COR-L47 (cell line): ENCODE results near the gene VPS11.
"Not testable (repeated sequence)": the region's sequence is repeated elsewhere in the genome, so short reads cannot be mapped to it uniquely, and the experiment has no call there.

Experiments
- DNase-seq: peaks from one replicate; lab custom pipeline; 2025; lab: John Stamatoyannopoulos, UW

Gene VPS11

DNA sequence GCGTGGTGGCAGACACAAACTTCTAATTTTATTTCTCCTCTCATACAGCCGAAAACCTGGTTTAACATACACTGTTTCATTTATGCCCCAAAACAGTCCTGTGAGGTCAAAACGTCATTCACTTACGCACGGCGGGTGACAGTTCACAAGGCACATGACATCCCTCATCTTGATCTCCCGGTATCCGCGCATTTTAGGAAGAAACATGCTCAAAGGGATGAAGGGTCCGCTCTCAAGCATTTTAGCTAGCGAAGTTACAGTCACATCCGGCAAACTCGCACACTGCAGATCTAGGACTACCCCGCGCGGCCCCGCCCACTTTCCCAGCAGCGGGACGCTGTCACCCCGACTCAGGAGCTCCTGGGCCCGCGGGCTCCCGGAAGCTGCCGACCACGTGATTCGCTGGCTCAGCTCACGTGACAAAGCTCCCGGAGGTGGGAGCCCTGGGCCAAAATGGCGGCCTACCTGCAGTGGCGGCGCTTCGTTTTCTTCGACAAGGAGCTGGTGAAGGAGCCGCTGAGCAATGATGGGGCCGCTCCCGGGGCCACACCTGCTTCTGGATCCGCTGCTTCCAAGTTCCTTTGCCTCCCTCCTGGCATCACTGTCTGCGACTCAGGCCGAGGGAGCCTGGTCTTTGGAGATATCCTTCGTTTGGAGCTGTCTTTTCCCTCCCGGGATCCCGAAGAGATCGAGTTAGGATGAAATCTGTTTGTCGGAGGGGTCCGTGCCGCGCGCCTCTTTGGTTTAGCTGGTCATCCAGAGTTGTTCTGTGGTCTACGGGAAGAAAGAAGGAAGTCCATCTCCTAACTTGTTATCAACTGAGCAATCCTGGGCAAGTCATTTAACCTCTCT is at the start of gene VPS11:
VPS11 (plus strand) TSS at position 448 of the 852 bp plus-strand sequence; CDS start at position 454, 6 bp downstream.
- DNase-seq = peak; percentile 92

DNA sequence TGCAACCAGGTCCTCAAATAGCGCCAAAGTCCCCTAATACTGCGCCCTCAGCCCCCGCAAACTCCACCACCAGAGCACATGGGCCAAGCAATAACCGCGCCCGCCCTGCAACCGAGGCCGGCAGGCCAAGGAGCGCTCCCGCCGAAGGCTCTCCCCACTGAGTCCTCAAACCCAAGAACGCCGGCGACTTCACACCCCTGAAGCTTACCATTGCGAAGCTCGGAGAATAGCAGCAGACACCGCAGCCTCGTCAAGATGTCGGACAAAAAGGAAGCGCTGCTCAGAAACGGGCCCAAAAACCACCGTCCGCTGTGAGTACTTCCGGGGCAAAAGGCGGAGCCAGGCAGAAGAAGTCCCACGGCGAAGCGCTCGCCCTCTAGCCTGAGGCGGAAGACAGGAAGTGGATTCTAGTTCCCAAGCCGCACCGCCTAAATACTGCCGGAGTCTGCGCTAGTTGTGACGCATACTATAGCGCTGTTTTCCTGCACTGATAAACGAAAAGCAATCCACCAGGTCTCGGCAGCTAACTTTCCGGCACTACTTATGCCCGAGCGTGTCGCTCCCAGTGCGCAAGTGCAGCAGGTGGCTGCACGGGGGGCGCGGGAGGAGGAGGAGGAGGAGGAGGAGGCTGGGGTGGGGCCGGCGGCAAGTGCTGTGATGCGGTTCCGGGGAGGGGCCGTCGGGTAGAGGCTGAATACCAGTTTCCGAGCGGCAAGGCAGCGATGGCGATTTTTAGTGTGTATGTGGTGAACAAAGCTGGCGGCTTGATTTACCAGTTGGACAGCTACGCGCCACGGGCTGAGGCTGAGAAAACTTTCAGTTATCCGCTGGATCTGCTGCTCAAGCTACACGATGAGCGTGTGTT is 49.3 kb upstream of the VPS11 start, which contains the start of the genes RPS25 and TRAPPC4:
RPS25 (minus strand) TSS at position 270 of the 865 bp plus-strand sequence; CDS start at position 211, 59 bp downstream.
TRAPPC4 (plus strand) TSS at position 693 of the 865 bp plus-strand sequence; CDS start at position 723, 30 bp downstream.
- DNase-seq = peak; percentile 94

DNA sequence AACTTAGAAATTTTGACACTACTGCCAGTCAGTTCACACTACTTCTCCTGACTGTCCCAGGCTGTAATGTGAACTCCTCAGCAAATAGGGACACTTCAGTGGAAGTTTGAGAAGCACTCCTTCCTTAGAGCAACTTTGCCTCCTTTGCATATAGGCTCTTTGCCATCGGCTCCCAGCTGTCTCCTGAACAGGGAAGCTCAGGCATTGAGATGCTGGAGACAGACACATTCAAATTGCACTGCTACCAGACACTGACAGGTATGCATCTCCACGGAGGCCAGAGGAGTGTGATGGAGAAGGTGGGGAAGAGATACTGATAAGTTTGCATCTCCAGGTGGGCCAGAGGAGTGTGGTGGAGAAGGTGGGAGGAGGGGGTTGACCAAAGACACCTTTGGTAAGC is 47.6 kb upstream of the VPS11 start:
- DNase-seq = no peak

DNA sequence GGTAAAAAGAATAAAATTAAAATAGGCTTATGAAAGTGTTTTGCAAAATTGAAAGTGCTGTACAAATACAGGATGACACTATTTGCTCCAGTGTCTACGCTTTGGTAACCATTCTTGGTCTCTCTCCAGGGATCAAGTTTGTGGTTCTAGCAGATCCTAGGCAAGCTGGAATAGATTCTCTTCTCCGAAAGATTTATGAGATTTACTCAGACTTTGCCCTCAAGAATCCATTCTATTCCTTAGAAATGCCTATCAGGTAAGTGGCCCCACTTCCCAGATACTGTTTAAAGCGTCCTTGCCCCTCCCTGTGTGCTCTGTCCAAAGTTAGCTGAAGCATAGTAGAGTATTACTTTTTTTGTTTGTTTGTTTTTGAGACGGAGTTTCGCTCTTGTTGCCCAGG is 46.0 kb upstream of the VPS11 start:
- no peak for DNase-seq

DNA sequence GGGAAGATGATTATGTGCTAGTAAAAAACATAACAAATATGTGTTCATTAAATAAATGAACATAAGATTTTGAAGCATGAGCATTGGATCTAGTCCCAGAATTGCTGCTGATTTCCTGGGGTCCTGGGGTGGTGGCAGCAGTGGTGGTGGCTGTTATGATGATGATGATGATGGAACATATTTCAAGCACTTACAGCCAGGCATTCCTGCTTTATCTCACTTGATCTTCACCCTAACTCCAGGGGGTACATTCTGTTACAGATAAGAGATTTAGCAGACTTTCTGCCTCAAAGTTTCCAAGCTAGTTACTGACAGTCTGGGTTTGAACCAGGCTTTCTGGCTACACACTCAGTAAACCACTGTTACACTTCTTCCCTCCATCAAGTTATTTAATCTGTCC is 43.9 kb upstream of the VPS11 start:
- DNase-seq = no peak

DNA sequence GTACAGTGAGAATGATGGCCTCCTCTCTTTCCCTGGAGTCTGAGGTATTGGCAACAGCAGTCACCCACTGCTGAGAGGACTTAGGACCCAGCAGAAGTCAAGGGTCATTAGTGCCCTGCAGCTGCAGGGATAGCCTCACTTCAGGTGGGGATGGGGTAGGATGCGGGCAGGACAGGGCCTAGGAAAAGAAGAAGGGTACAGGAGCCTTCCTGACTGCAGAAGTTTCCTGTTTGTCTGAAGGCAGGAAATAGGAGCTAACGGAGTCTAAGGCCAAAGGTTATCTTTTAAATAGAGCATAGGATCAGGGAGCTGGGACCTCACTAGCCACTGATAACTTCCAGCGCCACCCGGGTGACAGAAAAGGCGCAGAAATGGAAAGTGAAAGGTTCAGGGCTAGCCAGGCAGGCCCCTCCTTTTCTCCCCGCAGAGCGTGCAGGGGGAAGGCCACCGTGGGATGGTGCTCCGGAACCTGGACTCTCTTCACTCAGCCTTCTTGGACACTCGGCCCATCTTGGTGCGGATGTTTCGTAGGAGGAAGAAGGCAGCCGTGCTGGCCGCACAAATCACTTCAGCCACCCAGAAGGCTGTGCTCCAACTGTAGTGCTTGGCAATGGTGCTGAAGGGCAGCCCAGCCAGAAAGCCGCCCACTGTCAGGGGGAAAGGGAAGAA is 43.1 kb upstream of the VPS11 start:
- no peak for DNase-seq

DNA sequence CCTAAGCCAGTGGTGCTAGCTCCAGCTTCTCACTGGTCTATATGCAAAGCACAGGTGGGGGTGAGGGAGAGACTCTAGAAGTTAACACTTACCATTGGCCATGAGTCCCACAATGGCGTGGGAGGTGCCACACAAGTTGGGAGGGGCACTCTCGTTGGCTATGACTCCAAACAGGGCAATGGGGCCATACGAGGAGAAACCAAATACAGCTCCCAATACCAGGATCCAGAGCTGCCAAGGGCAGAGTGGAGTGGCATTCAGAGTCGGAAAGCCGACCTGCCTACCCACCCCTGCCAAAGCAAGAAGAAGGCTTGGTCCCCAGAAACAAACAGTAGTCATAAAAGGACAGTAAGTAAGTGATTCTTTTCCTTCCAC is 42.5 kb upstream of the VPS11 start:
- no peak for DNase-seq

DNA sequence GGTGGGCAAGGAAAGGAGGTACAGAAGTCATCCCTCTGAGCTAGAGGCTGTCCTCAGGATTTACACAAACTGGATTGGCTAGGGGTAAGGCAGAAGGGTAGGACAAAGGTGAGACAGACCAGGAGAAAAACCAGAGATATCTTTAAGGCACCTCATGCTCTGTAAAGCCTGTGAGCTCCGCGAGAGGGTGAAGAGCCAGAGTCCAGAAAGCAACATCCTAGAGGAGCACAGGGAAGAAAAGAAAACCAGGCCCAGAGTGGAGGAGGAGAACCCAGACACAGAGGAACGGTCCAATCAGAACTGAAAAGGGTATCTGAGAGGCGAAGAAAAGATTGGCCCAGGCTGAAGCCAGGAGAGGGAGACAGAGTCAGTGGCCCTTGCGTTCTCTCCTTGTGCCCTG is 42.1 kb upstream of the VPS11 start:
- no peak for DNase-seq

DNA sequence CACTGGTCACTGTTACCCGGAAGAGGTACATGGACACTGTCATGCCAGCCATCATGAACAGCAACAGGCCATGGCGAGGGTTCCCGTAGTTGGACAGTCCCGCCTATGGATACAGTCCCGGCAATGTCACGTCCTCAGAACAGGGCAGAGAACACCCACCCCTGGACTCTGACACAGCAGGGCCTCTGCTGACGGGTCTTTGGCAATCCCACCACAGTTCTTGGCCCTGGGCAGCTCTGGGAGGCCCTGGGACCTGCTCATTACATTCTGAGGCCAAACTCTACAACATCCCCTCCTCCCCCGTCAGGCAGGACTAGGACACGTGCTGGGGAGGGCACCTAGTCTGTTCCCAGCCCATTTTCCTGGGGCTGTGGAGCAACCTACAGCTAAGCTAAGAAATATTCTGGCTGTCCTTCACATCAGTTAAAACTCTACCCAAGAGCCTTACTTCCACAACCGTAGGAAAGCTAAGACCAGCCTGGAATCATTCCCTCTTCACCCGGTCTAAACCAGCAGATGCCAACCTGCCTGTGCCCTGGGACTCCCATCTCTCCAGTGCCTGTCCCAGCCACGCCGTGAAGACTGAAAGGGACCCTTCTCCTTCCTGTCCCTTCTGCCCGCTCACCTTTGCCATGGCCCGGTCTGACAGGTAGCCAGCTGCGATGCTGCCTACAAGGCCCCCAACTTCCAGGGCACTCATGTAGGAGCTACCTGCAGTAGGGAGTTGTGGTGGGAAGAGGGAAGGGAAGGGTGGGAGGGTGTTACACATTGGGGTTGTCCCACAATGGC is 41.4 kb upstream of the VPS11 start:
- DNase-seq = no peak

DNA sequence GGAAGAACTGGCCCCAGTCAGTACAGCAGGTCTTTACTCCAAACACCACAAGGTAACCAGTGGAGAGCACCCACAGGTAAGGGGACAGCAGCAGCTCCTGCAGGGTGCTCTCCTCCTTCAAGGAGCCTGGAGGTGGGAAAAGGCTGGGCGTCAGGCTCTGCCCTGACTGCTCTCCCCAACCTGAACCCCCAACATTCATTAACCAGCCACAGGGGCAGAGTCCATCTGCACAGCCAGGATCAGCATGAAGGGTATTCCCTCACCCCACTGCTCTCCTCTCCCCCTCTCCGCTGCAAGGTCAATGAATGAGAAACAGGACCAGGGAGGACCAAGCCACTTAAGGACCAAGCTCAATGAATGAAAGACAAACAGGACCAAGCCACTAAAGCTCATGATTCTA is 40.6 kb upstream of the VPS11 start:
- DNase-seq = no peak

DNA sequence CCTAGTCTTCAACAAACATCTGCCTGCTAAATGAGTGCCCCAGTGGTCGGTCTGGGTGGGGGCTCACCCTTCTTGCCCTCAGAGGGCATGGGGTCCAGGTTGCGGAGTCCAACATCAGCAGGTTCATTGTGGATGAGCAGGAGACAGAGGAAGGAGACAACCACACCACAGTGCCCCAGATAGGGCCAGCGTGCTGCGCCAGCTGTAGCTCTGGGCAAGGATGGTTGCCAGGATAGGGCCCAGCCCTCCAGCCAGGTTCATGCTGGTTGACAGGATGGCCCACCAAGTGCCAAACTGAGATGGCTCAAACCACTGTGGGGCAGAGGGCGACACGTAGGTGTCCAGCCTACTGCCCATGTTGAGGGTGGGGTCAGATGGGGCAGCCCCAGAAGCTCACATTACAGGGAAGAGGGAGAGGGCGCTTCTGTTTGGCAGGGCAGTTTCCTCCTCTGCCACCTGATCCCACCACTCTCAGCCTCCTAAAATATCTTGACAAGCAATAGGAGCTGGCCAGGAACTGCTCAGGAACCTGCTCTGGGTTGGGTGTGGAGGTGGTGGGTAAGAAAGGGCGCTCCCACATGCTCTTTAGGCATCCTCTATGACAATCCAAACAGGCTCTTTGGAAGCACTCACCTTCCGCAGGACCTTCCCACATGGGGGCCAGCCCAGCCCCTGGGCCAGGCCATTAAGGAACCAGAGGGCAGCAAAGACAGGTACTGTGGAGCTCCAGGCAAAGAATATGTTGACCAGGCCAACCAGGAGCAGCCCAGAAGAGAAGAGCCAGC is 39.9 kb upstream of the VPS11 start:
- DNase-seq = no peak

DNA sequence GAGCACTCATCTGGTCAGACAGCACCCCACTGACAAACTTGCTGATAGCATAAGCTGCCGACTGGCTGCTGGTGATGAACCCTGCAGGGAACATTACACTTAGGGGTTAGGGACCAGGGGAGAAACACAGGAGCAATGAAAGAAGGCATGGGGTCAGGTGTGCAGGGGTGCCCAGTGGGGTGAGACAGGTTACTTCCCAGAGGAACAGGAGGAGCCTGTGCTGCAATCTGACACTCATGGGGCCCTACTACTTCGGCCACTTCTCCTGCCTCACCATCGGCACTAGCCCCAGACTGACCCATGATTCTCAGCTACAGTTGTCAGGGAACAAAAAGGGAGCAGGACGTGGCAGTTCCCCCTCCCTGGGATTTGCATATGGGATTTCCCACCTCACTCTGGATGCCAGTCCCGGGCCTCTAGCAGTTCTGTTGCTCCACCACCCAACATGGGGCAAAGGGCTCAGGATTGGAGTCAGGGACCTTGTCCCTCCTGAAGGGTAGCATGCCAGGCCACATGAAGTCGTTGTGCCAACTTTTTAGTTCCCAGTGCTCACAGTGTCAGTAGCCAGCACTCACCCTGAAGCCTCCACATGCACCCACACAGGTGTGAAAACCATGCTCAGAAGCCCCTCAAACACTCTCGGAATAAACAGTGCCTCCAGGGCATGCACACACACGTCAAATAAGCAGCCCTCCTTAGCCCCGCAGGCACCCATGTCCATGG is 39.1 kb upstream of the VPS11 start:
- DNase-seq = no peak

DNA sequence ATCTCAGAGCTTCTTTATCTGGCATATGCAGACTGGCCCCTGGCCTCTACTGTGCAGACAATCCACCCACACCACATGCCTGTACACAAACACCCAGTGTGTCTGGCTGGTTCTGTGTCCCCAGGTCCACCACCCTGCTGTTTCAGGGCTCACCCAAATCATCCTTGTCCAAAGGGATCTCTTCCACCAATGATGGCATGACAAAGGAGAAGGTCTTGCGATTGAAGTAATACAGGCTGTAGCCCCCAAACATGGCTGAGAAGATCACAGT is 38.6 kb upstream of the VPS11 start:
- DNase-seq = no peak

DNA sequence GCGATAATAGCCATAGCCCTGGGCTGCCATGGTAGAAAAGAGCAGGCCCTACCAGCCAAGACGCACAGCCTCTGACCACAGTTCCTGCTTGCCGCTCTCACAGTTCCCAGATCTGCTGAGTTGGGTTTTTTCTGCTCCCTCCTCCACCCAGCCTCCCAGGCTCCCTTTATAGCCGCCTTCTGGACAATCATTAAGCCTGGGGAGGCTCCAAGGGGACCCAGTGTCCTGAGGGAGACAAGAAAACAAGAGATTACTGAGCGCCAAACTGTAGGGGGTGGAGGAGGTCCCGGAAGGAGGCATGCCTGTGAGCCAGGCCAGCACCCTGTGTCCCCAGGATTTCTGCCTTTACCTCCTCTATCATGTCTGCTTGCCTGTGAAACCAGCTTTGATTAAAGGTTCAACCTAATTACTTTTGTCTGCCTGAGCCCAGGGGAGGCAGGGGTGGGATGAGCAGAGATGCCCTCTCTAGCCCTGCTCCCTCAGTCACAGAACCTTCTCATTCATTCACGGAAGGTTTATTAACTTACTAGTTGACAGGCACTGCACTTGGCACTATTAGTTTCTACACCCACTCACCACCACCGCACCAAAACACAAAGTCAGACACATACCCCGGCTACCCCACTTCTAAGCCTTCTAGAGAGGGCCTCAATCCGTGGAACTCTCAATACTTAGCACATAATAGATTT is 38.1 kb upstream of the VPS11 start:
- DNase-seq = no peak

DNA sequence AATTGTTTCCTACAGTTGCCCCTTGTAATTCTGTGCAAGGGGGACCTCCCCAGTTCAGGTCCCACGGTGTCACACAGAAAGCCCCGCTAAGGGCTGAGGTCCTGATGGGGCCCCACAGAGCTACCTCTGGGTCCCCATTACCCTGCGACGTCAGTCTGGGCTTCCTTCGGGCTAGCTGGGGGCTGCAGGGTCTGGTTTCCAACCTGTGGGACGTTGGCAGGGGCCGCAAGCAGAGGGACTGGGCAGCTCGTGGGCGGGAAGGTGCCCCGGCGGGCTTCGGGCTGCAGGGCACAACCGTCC is 37.6 kb upstream of the VPS11 start:
- DNase-seq = no peak

DNA sequence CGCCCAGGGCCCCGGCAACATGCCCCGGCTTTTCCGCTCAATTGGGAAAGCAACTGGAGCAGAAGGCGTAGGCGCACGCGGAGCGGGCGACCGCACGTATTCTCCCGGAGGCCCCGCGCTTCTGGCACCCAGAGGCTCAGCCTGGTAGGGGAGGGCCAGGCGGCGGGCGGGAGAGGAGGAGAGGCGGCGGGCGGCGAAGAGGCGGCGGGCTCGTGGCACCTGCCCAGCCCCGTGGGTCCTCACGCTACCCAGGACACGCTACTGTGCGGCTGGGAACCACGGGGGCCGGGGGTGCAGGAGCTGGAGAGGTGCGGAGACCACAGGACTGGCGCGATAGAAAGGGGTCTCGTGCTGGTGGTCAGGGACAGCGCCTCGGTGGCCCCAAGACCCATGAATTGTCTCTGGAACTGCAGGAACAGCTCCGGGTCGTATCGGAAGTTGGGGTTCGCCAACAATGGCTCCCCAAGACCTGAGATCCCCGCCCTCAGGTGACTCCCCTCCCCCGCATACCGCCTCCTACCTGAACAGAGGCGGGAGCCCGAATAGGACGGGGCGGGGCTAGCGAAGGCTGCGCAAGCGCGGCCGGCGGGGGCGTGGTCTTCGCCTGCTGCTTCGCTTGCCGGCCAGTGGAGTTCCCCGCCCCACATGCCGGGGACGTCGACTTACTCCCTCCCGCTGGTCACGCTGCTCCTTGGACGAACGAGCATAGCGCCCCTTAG is 37.1 kb upstream of the VPS11 start, which contains the start of gene SLC37A4:
SLC37A4 (minus strand) TSS at position 549 of the 719 bp plus-strand sequence.
- DNase-seq = peak; percentile 97

DNA sequence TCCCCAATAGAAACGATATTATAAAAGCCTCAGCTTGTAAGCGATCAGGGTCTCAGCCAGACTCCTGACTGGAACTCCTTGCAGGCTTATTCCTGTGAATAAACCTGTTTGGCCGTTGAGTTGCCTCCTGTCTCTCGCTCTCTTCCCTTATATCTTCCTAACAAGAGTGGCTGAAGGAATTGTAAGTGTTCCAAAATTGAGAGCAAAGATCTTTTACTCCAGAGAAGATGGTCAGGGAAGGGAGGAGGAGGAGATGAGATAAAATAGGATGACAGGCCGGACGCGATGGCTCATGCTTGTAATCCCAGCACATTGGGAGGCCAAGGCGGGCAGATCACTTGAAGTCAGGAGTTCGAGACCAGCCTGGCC is 35.7 kb upstream of the VPS11 start:
- no peak for DNase-seq

DNA sequence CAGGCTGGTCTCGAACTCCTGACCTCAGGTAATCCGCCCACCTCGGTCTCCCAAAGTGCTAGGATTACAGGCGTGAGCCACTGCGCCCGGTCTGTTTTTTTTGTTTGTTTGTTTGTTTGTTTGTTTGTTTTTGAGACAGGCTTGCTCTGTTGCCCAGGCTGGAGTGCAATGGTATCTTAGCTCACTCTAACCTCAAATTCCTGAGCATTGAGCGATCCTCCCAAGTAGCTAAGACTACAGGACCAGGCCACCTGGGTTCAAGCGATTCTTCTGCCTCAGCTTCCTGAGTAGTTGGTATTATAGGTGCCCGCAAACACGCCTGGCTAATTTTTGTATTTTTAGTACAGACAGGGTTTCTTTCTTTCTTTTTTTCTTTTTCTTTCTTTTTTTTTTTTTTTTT is 34.2 kb upstream of the VPS11 start:
- not testable (repeated sequence) for DNase-seq

DNA sequence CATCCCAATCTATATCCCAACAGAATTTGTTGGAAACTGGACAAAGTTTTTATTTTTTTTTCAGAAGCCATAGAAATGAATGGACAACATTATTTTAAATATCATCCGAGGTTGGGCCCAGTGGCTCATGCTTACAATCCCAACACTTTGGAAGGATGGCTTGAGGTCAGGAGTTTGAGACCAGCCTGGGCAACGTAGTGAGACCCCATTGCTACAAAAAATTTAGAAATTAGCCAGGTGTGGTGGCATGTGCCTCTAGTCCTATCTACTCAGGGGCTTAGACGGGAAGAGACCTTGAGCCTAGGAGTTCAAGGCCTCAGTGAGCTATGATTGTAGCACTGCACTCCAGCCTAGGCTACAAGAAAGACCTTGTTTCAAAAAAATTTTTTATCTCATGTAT is 32.8 kb upstream of the VPS11 start:
- DNase-seq = no peak
